ENCODE data around the gene TNFSF18.

TNFSF18 gene

DNA sequence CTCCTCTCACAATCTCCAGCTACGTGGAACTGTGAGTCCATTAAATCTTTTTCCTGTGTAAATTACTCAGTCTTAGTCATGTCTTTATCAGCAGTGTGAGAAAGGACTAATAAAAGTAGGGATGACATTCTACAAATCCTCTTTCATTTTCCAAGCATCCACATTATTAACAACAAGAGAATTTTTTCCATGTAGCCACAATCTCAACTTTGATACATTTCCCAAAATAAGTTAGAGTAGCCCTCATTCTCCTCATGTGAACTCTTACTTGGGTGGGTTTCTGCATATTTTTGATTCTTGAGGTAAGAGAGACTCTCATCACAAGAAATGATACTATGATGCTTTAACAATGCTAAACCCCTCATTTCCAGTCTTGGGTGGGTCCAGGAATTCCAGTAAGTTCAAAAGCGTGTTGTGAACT lies 52.8 kb downstream of the TNFSF18 start:
- TF ChIP-seq, protein P1, sequence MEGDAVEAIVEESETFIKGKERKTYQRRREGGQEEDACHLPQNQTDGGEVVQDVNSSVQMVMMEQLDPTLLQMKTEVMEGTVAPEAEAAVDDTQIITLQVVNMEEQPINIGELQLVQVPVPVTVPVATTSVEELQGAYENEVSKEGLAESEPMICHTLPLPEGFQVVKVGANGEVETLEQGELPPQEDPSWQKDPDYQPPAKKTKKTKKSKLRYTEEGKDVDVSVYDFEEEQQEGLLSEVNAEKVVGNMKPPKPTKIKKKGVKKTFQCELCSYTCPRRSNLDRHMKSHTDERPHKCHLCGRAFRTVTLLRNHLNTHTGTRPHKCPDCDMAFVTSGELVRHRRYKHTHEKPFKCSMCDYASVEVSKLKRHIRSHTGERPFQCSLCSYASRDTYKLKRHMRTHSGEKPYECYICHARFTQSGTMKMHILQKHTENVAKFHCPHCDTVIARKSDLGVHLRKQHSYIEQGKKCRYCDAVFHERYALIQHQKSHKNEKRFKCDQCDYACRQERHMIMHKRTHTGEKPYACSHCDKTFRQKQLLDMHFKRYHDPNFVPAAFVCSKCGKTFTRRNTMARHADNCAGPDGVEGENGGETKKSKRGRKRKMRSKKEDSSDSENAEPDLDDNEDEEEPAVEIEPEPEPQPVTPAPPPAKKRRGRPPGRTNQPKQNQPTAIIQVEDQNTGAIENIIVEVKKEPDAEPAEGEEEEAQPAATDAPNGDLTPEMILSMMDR (IDR thresholded peaks at IDR 0.05; ENCODE audit: low read depth, low read length) = no peak
- no peak overlapping the region for H3K4me3 ChIP-seq (ENCODE audit: low read depth, low read length)

DNA sequence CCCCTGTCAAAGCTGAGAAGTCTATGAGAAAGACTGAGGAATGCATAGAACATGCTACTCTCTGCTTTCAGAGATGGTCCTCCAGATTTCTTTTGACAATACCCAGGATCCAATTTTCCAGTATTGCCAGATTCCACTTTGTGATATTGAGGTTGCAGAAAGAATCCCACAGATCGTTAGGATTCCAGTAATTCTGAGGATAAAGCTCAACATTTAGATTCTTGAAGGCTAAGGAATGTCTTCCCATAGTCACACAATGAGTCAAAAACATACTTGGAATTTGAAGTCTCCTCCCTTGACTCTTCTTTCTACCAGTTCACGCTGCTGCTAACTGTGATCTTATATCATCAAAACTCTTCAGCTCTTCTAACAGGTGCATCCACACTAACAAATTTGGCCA lies 57.1 kb downstream of the TNFSF18 start:
- TF ChIP-seq, protein P1 (IDR thresholded peaks at IDR 0.05; ENCODE audit: low read depth, low read length) = no peak
- no peak overlapping the region for H3K4me3 ChIP-seq (ENCODE audit: low read depth, low read length)

DNA sequence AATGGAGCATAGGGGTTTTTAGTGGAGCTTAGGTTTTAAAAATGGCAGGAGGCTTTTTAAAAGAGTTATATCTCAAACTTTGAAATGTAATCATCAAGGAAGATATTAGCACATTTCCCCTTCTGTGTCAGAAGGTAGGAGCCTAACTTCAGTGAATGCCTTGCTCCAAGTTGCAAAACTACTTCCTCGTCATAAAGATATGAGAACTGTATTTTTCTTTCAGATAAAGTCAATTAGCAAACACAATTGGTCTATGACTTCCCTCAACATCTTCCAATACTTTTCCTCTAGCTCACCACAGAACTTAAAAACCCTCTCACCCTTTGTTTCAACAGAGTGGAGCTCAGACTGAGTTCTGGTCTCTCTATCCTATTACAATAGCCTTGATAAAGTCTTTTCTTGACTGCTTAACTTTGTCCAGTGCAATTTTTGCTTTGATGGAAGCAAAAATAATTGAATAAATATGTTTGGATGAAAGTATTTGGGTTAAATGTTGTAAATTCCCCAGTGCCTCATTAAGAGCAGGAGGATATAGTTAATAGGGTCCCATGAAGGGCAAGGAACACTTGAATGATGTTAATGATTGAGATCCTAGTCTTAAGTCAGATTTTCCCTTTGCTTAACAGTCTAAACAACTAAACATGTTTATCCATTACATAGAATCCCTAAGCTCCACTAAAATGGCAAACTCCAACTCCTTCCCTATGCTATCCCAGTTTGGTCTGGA lies 58.9 kb downstream of the TNFSF18 start:
- TF ChIP-seq, protein P1 (IDR thresholded peaks at IDR 0.05; ENCODE audit: low read depth, low read length) = no peak
- H3K4me3 ChIP-seq (ENCODE audit: low read depth, low read length) = no peak overlapping the region

DNA sequence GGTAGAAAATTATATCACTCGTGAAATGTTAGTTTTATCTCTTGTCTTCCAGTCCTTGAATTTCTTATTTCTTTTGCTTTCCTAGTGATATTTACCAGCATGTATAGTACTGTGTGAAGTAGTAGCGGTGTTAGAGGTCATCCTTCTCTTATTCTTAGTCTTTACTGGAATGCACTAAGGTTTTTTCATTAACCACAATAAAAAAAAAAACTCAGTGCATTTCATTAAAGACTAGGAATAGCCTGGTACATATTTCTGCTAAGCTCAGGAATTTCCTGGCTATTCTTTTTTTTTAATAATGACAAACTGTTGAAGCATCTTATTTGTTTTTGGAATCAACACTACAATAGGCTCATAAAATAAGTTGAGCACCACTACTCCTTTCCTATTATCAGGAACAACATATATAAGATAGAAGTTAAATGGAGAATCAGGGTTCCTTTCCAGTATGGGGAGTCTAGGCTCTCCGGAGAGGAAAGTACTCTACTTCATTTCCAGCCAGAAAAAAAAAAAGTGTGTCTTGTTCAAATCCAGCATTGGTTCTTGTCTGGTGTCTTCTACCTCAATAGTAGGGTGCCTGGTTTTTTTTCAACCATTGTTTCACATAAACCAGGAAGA lies 60.0 kb downstream of the TNFSF18 start:
- TF ChIP-seq, protein P1 (IDR thresholded peaks at IDR 0.05; ENCODE audit: low read depth, low read length) = no peak
- H3K4me3 ChIP-seq (ENCODE audit: low read depth, low read length) = no peak overlapping the region

Data from WI38 (cell line).